Measurements from ENCODE around the gene COL21A1.

COL21A1 gene

DNA sequence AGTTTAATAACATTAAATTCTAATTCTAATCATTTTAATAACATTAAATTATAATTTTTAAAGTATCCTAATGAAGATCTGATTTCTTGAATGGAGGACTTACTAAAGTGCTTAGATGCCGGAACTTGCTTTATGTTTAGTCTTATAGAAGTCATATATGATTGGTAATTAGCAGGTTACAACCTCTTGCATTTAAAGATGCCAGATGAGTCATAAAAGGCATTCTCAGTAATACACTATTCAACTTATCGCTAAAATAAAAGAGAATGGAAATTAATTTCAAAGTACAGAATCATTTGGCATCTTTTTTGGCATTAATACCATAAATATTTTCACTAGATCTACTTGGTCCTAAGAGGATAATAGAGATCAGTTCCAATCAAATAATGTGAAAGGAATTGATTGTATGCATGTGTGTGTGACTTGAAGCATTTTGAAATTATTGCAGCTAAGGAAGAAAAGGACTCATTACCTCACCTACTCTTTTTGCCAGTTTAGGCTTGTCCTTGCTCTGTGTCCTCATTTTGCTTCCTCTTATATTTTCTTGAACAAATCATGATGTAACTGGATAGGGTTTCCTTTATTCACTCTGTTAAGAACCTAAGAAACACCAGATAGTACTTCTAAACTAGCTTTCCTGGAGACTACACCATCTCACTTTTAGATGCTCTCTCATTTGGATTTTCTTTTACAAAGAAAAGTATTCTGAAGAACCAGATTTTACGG, 2.7 kb downstream of the COL21A1 start (continued):
- no peak for TF ChIP-seq ZNF843 (tag by site-specific recombination; IDR thresholded peaks at IDR 0.05)
- no peak for TF ChIP-seq ZNF514 (tag by site-specific recombination; IDR thresholded peaks at IDR 0.05)
- TF ChIP-seq, protein P1, sequence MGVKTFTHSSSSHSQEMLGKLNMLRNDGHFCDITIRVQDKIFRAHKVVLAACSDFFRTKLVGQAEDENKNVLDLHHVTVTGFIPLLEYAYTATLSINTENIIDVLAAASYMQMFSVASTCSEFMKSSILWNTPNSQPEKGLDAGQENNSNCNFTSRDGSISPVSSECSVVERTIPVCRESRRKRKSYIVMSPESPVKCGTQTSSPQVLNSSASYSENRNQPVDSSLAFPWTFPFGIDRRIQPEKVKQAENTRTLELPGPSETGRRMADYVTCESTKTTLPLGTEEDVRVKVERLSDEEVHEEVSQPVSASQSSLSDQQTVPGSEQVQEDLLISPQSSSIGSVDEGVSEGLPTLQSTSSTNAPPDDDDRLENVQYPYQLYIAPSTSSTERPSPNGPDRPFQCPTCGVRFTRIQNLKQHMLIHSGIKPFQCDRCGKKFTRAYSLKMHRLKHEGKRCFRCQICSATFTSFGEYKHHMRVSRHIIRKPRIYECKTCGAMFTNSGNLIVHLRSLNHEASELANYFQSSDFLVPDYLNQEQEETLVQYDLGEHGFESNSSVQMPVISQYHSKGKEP (tag by site-specific recombination; IDR thresholded peaks at IDR 0.05) = peak; percentile 30; the same call in 1 of the 2 replicates
- TF ChIP-seq ZNF558 (tag by site-specific recombination; IDR thresholded peaks at IDR 0.05) = peak; percentile 31; the same call in 1 of the 2 replicates
- TF ChIP-seq ZNF366 (tag by site-specific recombination; conservative IDR thresholded peaks at IDR 0.05) = 0 out of 2 replicates have a peak, but pooled peaks have one; percentile 18

DNA sequence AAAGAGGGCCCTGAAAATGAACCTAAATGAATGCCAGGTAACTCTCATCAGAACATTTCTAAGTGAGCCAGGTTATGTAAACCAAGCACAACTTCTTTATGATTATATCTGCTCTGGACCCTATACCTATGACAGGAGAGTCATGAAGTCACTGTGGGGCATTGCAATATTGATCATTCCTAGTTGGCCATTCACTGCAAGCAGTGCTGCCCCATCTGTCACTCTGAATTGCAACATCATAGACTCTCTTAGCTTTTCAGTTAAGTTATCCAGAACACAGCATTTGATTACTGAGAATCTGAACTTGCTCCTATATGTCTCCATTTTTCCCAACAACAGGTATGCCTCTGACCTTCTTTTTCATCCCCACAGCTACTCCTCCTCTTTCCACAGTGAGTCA, 3.3 kb downstream of the COL21A1 start:
- POLR2A ChIA-PET = no interaction called here
- Histone ChIP-seq H3K36me3 (ENCODE audit: control insufficient read depth in 2 of 2, insufficient read depth in 1 of 2, low read length in 2 of 2) (no peaks in the 10 kb centered on the region), H3K4me1 (ENCODE audit: control insufficient read depth, insufficient read depth, low read length) (peaks cover 24% of the 10 kb centered on the region), H3K27ac (ENCODE audit: extremely low read depth, low read depth, low read length) (no peak overlapping the region), H3K9me3 (ENCODE audit: control insufficient read depth, insufficient read depth, low read depth, low read length) (no peaks in the 10 kb centered on the region), H3K4me3 (ENCODE audit: low read depth, low read length) (no peak overlapping the region)
- TF ChIP-seq ZNF114 (tag by site-specific recombination; IDR thresholded peaks at IDR 0.05) (no peak), TCF7L2 (IDR thresholded peaks at IDR 0.05; ENCODE audit: borderline replicate concordance, low read depth, low read length) (no peak), GLI2 (tag by site-specific recombination; IDR thresholded peaks at IDR 0.05; ENCODE audit: borderline replicate concordance, low read depth) (no peak), ZNF112 (tag by site-specific recombination; IDR thresholded peaks at IDR 0.05) (no peak)
- TF ChIP-seq, protein P2, sequence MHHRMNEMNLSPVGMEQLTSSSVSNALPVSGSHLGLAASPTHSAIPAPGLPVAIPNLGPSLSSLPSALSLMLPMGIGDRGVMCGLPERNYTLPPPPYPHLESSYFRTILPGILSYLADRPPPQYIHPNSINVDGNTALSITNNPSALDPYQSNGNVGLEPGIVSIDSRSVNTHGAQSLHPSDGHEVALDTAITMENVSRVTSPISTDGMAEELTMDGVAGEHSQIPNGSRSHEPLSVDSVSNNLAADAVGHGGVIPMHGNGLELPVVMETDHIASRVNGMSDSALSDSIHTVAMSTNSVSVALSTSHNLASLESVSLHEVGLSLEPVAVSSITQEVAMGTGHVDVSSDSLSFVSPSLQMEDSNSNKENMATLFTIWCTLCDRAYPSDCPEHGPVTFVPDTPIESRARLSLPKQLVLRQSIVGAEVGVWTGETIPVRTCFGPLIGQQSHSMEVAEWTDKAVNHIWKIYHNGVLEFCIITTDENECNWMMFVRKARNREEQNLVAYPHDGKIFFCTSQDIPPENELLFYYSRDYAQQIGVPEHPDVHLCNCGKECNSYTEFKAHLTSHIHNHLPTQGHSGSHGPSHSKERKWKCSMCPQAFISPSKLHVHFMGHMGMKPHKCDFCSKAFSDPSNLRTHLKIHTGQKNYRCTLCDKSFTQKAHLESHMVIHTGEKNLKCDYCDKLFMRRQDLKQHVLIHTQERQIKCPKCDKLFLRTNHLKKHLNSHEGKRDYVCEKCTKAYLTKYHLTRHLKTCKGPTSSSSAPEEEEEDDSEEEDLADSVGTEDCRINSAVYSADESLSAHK (tag by site-specific recombination; IDR thresholded peaks at IDR 0.05) = no peak
- CTCF ChIA-PET = interaction anchor here (0.9 kb wide), 1 partner anchor 12 kb away, joined by 3 read pairs; no protein-coding TSS in a partner anchor

DNA sequence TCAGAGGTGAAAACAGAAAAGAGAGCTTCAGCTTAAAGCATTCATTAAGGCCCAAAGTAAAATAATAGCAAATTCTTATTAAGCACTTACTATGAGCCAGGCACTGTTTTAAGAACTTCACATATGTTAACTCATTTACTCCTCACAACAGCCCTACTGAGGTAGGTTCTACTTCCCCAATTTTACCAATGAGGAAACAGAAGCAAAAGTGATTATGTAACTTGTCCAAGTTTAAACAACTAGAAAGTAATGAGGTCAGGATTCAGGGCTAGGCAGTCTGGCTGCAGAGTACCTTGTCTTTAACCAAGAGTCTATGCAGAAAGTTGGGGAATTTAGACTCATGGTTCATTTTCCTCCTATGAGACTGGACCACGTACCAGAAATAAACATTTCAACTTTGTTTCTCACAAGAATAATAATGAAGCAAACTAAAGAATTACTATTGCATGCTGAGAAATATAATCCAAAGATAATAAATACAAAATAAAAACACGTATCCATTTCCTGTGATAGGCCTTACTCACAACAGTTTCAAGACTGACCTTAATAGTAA, 3.8 kb downstream of the COL21A1 start:
- Histone ChIP-seq H3K4me3 (ENCODE audit: low read depth, low read length) (no peak overlapping the region), H3K4me1 (ENCODE audit: control insufficient read depth, insufficient read depth, low read length) (peaks cover 24% of the 10 kb centered on the region), H3K36me3 (ENCODE audit: control insufficient read depth in 2 of 2, insufficient read depth in 1 of 2, low read length in 2 of 2) (no peaks in the 10 kb centered on the region), H3K9me3 (ENCODE audit: control insufficient read depth, insufficient read depth, low read depth, low read length) (no peaks in the 10 kb centered on the region), H3K27ac (ENCODE audit: extremely low read depth, low read depth, low read length) (no peak overlapping the region)
- TF ChIP-seq, protein P3, sequence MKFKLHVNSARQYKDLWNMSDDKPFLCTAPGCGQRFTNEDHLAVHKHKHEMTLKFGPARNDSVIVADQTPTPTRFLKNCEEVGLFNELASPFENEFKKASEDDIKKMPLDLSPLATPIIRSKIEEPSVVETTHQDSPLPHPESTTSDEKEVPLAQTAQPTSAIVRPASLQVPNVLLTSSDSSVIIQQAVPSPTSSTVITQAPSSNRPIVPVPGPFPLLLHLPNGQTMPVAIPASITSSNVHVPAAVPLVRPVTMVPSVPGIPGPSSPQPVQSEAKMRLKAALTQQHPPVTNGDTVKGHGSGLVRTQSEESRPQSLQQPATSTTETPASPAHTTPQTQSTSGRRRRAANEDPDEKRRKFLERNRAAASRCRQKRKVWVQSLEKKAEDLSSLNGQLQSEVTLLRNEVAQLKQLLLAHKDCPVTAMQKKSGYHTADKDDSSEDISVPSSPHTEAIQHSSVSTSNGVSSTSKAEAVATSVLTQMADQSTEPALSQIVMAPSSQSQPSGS (tag by site-specific recombination; IDR thresholded peaks at IDR 0.05; ENCODE audit: low read depth) = peak; percentile 31; the same call in 1 of the 2 replicates
- TF ChIP-seq, protein P4, sequence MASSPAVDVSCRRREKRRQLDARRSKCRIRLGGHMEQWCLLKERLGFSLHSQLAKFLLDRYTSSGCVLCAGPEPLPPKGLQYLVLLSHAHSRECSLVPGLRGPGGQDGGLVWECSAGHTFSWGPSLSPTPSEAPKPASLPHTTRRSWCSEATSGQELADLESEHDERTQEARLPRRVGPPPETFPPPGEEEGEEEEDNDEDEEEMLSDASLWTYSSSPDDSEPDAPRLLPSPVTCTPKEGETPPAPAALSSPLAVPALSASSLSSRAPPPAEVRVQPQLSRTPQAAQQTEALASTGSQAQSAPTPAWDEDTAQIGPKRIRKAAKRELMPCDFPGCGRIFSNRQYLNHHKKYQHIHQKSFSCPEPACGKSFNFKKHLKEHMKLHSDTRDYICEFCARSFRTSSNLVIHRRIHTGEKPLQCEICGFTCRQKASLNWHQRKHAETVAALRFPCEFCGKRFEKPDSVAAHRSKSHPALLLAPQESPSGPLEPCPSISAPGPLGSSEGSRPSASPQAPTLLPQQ (tag by site-specific recombination; IDR thresholded peaks at IDR 0.05) = no peak
- TF ChIP-seq ZNF19 (tag by site-specific recombination; IDR thresholded peaks at IDR 0.05; ENCODE audit: low read depth) (no peak), PRDM1 (tag by site-specific recombination; IDR thresholded peaks at IDR 0.05) (peak; percentile 47)
- ChIA-PET POLR2A (no interaction called here), CTCF (interaction anchor here (0.9 kb wide), 1 partner anchor 12 kb away, joined by 3 read pairs; no protein-coding TSS in a partner anchor)

All from HEK293 (cell line).